GM12891 (cell line): ENCODE results near the gene POLR1G.
"Not testable (repeated sequence)": the region's sequence is repeated elsewhere in the genome, so short reads cannot be mapped to it uniquely, and the experiment has no call there.

Source experiments
- DNase-seq: peaks from one replicate; pipeline ENCODE4 v3.0.0; 2011; ENCODE audit warnings: low spot score; ENCODE audit not compliant: insufficient read length
- FAIRE-seq: peaks from 2 replicates; lab custom pipeline; 2011; peaks lifted over from hg19 to GRCh38; lab: Jason Lieb, UNC
- PAX5 ChIP-seq: IDR thresholded peaks from 2 replicates; pipeline ENCODE4 v1.6.1; 2011; ENCODE audit warnings: low read length, moderate library complexity, mild to moderate bottlenecking; ENCODE audit not compliant: insufficient read depth, severe bottlenecking
- POLR2A ChIP-seq: IDR thresholded peaks from 2 replicates; pipeline ENCODE4 v1.6.1; 2011; ENCODE audit warnings: low read depth, low read length, control low read depth
- POLR2AphosphoS5 ChIP-seq: IDR thresholded peaks from 2 replicates; pipeline ENCODE4 v1.6.1; 2011; ENCODE audit warnings: low read depth, low read length, control low read depth
- POU2F2 ChIP-seq: IDR thresholded peaks from 2 replicates; pipeline ENCODE4 v1.6.1; 2011; ENCODE audit warnings: low read depth, mild to moderate bottlenecking, control low read depth, low read length, moderate library complexity
- SPI1 ChIP-seq: IDR thresholded peaks from 2 replicates; pipeline ENCODE4 v1.6.1; 2011; ENCODE audit warnings: low read depth, low read length, control low read depth
- TAF1 ChIP-seq: IDR thresholded peaks from 2 replicates; pipeline ENCODE4 v1.6.1; 2011; ENCODE audit warnings: low read depth, low read length, control low read depth

POLR1G gene

GRCh38 chr19:45420871-45421270, 14.4 kb downstream of the POLR1G start:
- TF ChIP-seq PAX5 = no peak
- no peak for TF ChIP-seq POLR2AphosphoS5
- TF ChIP-seq POU2F2 = no peak
- no peak for TF ChIP-seq TAF1
- no peak for TF ChIP-seq SPI1
- no peak for TF ChIP-seq POLR2A
- no peak for DNase-seq
- no peak for FAIRE-seq

GRCh38 chr19:45421947-45422498, 15.6 kb downstream of the POLR1G start:
- no peak for FAIRE-seq
- DNase-seq = no peak
- TF ChIP-seq POU2F2 (no peak), PAX5 (no peak), SPI1 (no peak), TAF1 (no peak), POLR2A (no peak), POLR2AphosphoS5 (no peak)

DNA sequence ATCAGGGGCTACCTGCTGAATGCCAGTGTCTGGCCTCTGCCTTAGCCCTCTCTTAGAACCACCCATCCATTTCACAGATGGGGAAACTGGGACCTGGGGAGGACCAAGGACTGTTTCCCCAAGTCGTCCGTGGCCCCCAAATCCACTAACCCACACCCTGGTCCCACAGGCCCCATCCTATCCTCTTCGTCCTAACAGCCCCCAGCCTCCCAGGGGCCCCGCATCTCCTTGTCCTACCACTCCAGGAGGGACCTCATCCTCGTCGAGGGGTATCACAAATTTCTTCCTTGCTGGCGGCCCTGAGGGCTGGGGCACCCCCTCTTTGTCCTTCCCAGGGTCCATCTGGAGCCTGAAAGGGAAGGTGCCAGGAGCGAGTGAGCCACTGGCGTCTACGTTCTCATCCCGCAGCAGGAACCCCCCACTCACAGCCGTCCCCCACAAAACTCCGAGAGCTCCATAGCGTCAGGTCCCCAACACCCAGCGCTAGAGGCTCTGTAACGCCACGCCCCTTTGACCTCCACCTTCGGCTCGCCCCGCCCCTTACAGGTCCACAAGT, 16.7 kb downstream of the POLR1G start:
- TF ChIP-seq PAX5 (no peak), POLR2A (no peak), POLR2AphosphoS5 (no peak), SPI1 (no peak), POU2F2 (no peak), TAF1 (no peak)
- DNase-seq (no peak), FAIRE-seq (no peak)

GRCh38 chr19:45423589-45424190, 17.2 kb downstream of the POLR1G start, which contains the start of gene ERCC1:
TSS of gene ERCC1 (minus strand) at chr19:45423917. CDS start at chr19:45423374, 543 bp downstream.
- FAIRE-seq (peak; percentile 97), DNase-seq (peak; percentile 91)

GRCh38 chr19:45424191-45425058, 18.0 kb downstream of the POLR1G start:
- TF ChIP-seq POU2F2 (no peak), TAF1 (no peak), POLR2AphosphoS5 (no peak), PAX5 (no peak), POLR2A (no peak), SPI1 (peak; percentile 28; the same call in 1 of the 2 replicates)
- FAIRE-seq (no peak), DNase-seq (no peak)

More at GRCh38 chr19:45423589-45424190, 17.2 kb downstream of the POLR1G start, which contains the start of gene ERCC1:
- TF ChIP-seq TAF1 = peak; percentile 70
- peak; percentile 77 for TF ChIP-seq POLR2AphosphoS5
- no peak; the same call in 1 of the 2 replicates for TF ChIP-seq POU2F2
- TF ChIP-seq PAX5 = no peak
- TF ChIP-seq POLR2A = peak; percentile 57
- TF ChIP-seq SPI1 = no peak

GRCh38 chr19:45428384-45429231, 22.2 kb downstream of the POLR1G start:
- DNase-seq = peak; percentile 44
- no peak for FAIRE-seq
- TF ChIP-seq TAF1 = no peak
- TF ChIP-seq SPI1 = no peak
- TF ChIP-seq POU2F2 = no peak
- no peak for TF ChIP-seq POLR2A
- TF ChIP-seq POLR2AphosphoS5 = no peak
- no peak for TF ChIP-seq PAX5

- not testable (repeated sequence) for DNase-seq, FAIRE-seq
These were observed 23.5 kb downstream of the POLR1G start for GRCh38 chr19:45429896-45430295.

DNA sequence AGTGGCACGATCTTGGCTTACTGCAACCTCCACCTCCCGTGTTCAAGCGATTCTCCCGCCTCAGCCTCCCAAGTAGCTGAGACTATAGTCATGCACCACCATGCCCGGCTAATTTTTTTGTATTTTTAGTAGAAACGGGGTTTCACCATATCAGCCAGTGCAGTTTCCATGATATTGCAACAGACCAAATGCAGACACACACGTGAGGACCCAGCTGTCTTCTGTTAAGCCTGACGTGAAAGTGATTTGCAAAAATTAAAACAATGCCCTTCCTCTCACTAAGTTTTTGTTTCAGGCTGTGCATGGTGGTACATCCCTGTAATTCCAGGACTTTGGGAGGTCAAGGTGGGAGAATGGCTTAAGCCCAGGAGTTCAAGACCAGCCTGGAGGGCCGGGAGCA, 24.6 kb downstream of the POLR1G start:
- DNase-seq = not testable (repeated sequence)
- peak; percentile 38 for FAIRE-seq

GRCh38 chr19:45432543-45432942, 26.1 kb downstream of the POLR1G start:
- DNase-seq, FAIRE-seq: not testable (repeated sequence)
